T-helper 1 cell treated with Interleukin-12 subunit alpha and Interleukin-12 subunit beta and Interleukin-4 antibody, amounts not matched to agents 30 μg/mL and 1 μg/mL, for 36 hours (primary cell): ENCODE data around the gene ZNF217.
"Not testable (repeated sequence)": the region's sequence is repeated elsewhere in the genome, so short reads cannot be mapped to it uniquely, and the experiment has no call there.

Source experiments
- H3K27ac Mint-ChIP-seq: one replicate; pipeline ENCODE4 v1.8.0; 2021; ENCODE audit warnings: mild to moderate bottlenecking, mixed read lengths
- H3K27me3 Mint-ChIP-seq: one replicate; pipeline ENCODE4 v1.8.0; 2021; ENCODE audit warnings: low read depth, mixed read lengths
- H3K36me3 Mint-ChIP-seq: one replicate; pipeline ENCODE4 v1.8.0; 2021; ENCODE audit warnings: low read depth, mixed read lengths
- H3K4me1 Mint-ChIP-seq: one replicate; pipeline ENCODE4 v1.8.0; 2021; ENCODE audit warnings: low read depth, mixed read lengths
- H3K4me3 Mint-ChIP-seq: one replicate; pipeline ENCODE4 v1.8.0; 2021; ENCODE audit warnings: mild to moderate bottlenecking, moderate library complexity, mixed read lengths
- H3K9me3 Mint-ChIP-seq: one replicate; pipeline ENCODE4 v1.8.0; 2021; ENCODE audit warnings: mixed read lengths

The ZNF217 gene

DNA sequence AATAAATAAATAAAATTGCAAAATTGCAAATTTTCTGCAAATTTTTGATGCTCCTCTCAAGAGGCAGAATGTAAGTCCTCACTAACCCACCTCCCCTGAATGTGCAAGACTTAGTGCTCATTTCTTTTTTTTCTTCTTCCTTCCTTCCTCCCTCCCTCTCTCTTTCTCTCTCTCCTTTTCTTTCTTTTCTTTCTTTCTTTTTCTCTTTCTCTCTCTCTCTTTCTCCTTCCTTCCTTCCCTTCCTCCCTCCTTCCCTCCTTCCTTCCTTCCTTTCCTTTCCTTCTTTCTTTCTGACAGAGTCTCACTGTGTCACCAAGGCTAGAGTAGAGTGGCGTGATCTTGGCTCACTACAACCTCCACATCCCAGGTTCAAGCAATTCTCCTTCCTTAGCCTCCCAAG, 60.1 kb downstream of the ZNF217 start:
- no peak overlapping the region for H3K27ac Mint-ChIP-seq

DNA sequence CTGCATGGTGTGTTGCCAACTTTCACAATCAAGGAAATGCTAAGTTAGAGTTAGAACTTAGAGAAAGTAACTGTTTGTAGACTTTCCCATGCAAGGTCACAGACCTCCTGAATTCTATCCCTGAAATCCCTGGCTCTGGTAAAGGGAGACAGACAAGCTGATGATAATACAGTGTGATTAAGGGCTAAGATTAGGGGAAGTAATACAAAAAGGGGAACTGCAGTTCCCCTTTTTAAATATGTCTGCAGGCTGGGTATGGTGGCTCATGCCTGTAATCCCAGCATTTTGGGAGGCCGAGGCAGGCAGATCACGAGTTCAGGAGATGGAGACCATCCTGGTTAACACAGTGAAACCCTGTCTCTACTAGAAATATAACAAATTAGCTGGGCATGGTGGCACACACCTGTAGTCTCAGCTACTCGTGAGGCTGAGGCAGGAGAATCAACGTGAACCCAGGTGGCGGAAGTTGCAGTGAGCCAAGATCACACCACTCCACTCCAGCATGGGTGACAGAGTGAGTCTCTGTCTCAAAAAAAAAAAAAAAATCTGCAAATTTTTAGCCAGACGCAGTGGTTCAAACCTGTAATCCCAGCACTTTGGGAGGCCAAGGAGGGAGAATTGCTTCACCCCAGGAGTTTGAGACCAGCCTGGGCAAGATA, 60.9 kb downstream of the ZNF217 start:
- H3K9me3 Mint-ChIP-seq, H3K4me3 Mint-ChIP-seq, H3K4me1 Mint-ChIP-seq, H3K27me3 Mint-ChIP-seq, H3K36me3 Mint-ChIP-seq, H3K27ac Mint-ChIP-seq: not testable (repeated sequence)

More for the DNA sequence above, 60.1 kb downstream of the ZNF217 start:
- Mint-ChIP-seq H3K4me3 (no peak overlapping the region), H3K36me3 (no peaks in the 10 kb centered on the region), H3K27me3 (no peaks in the 10 kb centered on the region), H3K4me1 (no peaks in the 10 kb centered on the region), H3K9me3 (no peaks in the 10 kb centered on the region)

GRCh38 chr20:53530440-53530839, 63.2 kb downstream of the ZNF217 start:
- Mint-ChIP-seq H3K27me3 (no peaks in the 10 kb centered on the region), H3K36me3 (no peaks in the 10 kb centered on the region), H3K4me3 (no peak overlapping the region), H3K27ac (no peak overlapping the region), H3K9me3 (no peaks in the 10 kb centered on the region), H3K4me1 (no peaks in the 10 kb centered on the region)

- no peaks in the 10 kb centered on the region for H3K9me3 Mint-ChIP-seq
- H3K27me3 Mint-ChIP-seq, result no peaks in the 10 kb centered on the region
- H3K4me1 Mint-ChIP-seq, result no peaks in the 10 kb centered on the region
- H3K4me3 Mint-ChIP-seq, result no peak overlapping the region
- no peak overlapping the region for H3K27ac Mint-ChIP-seq
- H3K36me3 Mint-ChIP-seq, result no peaks in the 10 kb centered on the region
Observed at GRCh38 chr20:53529658-53530057, 64.0 kb downstream of the ZNF217 start.

DNA sequence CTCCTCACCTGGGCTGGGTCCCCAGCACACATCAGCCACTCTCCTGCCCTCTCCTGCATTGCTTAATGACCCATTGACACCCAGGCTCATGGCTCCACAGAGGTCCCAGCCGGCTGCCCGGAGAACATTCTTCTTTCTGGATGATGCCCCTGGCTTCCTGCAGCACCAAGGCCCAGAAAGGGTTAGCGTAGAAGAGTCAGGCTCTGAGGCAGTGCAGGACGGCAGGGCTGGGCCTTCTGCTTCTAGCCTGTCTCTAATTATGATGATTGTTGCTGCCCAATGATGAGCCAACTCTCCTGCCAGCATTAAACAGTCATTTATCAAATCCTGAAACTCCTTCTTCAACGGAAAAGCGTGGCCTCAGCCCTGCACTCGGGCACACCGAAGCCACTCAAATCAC, 66.4 kb downstream of the ZNF217 start:
- Mint-ChIP-seq H3K27me3 (no peaks in the 10 kb centered on the region), H3K9me3 (no peaks in the 10 kb centered on the region), H3K27ac (no peak overlapping the region), H3K36me3 (no peaks in the 10 kb centered on the region), H3K4me1 (no peaks in the 10 kb centered on the region), H3K4me3 (no peak overlapping the region)

- Mint-ChIP-seq H3K36me3 (no peaks in the 10 kb centered on the region), H3K4me3 (no peak overlapping the region), H3K27me3 (no peaks in the 10 kb centered on the region), H3K4me1 (no peaks in the 10 kb centered on the region), H3K9me3 (no peaks in the 10 kb centered on the region), H3K27ac (no peak overlapping the region)
Observed at GRCh38 chr20:53524589-53525312, 68.9 kb downstream of the ZNF217 start.

GRCh38 chr20:53523615-53524014, 70.0 kb downstream of the ZNF217 start:
- H3K27ac Mint-ChIP-seq, H3K36me3 Mint-ChIP-seq, H3K4me1 Mint-ChIP-seq, H3K9me3 Mint-ChIP-seq, H3K4me3 Mint-ChIP-seq, H3K27me3 Mint-ChIP-seq: not testable (repeated sequence)

DNA sequence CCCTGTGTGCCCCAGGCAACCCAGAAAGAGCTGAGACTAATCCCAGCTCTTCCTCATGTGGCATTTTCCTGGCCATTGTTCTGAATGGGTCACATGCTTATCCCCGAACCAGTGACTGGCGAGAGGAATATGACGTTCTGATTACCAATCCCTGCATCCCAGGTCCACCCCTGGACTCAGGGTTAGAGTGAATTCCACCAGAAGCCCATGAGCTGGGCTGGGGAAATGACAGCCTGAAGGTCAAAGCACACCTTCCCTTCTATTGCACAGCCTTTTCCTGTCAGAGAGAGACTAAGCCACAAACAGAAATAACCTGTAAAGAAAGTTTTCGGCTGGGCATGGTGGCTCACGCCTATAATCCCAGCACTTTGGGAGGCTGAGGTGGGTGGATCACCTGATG, 70.9 kb downstream of the ZNF217 start:
- Mint-ChIP-seq H3K27ac (no peak overlapping the region), H3K9me3 (no peaks in the 10 kb centered on the region), H3K36me3 (no peaks in the 10 kb centered on the region), H3K4me3 (no peak overlapping the region), H3K27me3 (no peaks in the 10 kb centered on the region), H3K4me1 (no peaks in the 10 kb centered on the region)

DNA sequence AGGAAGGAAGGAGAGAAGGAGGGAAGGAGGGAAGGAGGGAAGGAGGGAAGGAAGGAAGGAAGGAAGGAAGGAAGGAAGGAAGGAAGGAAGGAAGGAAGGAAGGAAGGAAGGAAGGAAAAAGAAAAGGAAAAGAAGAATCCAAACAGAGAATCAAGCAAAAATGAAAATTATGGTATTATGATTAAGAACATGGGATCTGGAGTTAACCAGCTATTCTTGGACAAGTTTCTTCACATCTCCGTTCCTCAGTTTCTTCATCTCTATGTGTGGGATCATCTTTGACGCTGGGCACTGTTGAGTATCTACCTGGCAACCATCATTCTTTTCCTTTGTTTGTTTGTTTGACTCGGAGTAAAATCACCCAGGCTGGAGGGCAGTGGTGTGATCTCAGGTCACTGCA, 71.6 kb downstream of the ZNF217 start:
- Mint-ChIP-seq H3K4me1 (no peaks in the 10 kb centered on the region), H3K27me3 (no peaks in the 10 kb centered on the region), H3K36me3 (no peaks in the 10 kb centered on the region), H3K9me3 (no peaks in the 10 kb centered on the region), H3K4me3 (no peak overlapping the region), H3K27ac (no peak overlapping the region)

DNA sequence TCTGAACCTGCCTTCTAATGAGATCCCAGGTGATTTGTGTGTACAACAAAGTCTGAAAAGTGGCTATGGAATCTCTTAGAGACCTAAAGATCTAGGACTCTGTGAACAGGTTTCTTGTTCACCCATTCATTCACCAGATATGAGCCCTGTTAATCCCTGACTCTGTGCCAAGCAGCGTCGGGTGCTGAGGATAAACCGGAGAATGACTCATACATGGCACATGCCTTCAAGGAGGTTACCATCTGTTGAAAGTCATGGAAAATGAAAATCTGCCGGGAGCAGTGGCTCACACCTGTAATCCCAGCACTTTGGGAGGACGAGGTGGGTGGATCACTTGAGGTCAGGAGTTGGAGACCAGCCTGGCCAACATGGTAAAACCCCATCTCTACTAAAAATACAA, 72.2 kb downstream of the ZNF217 start:
- H3K4me1 Mint-ChIP-seq, H3K27ac Mint-ChIP-seq, H3K36me3 Mint-ChIP-seq, H3K9me3 Mint-ChIP-seq, H3K4me3 Mint-ChIP-seq, H3K27me3 Mint-ChIP-seq: not testable (repeated sequence)

DNA sequence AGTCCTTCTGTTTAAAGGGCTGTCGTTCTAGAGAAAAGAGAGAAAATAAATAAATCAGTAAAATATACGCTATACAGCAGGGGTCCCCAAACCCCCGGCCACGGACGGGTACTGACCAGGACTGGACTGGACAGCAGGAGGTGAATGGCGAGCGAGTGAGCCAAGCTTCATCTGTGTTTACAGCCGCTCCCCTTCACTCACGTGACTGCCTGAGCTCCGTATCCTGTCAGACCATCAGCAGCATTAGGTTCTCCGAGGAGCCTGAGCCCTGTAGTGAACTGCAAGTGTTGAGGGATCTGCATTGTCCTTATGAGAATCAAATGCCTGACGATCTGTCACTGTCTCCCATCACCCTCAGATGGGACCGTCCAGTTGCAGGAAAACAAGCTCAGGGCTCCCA, 76.5 kb downstream of the ZNF217 start:
- no peaks in the 10 kb centered on the region for H3K4me1 Mint-ChIP-seq
- H3K36me3 Mint-ChIP-seq, result no peaks in the 10 kb centered on the region
- H3K4me3 Mint-ChIP-seq, result no peak overlapping the region
- no peaks in the 10 kb centered on the region for H3K9me3 Mint-ChIP-seq
- no peaks in the 10 kb centered on the region for H3K27me3 Mint-ChIP-seq
- no peak overlapping the region for H3K27ac Mint-ChIP-seq
